GM19043 (cell line): Measurements from ENCODE around the gene IGHMBP2.
"Not testable (repeated sequence)": the region's sequence is repeated elsewhere in the genome, so short reads cannot be mapped to it uniquely, and the experiment has no call there.

Experiments
- ATAC-seq: cut with Tn5 transposase; IDR thresholded peaks from one replicate; pipeline ENCODE4 v1.9.1; 2021; ENCODE audit warnings: low read depth; ENCODE audit not compliant: unreplicated experiment

IGHMBP2 gene

DNA sequence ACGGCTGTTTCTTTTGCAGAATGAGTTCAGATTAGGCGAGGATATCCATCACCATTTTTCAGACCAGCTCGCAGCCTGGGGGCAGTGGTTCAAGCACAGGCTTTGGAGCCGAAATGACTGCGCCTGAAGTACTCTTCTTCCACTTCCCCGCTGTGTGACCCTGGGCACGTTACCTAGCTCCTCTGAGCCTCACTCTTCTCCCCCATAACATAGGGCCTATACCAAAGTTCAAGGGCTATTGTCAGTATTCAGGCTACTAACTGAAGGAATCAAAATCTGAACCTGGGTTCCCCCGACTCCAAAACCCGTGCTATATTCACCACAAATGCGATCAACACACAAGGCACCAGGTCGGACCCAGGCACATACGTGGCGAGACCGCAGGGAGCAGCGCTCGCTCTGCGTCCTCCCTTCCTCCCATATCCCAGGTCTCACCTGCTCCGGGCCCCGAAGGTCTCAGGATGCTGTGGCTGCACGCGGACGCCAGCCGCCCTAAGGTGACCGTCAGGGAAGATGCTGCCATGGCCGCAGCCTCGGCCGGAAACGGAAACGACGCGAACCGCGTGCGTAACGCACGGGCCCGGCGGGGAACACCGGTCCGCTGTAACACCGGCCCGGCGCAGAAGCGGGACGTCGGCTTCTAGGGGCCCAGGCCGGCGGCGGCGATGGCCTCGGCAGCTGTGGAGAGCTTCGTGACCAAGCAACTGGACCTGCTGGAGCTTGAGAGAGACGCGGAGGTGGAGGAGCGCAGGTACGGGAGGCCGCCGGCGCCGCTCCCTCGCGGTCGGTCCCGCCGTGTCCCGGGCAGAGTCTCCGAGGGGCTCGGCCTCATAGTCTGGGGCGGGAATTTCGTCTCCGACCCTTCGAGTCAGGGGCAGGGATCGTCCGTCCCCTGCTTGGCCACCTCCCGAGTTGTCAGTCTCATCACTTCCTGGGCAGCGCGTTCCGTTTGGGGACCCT lies at the start of gene IGHMBP2, which contains the start of gene MRPL21:
IGHMBP2 (plus strand) TSS at position 604 of the 960 bp plus-strand sequence; CDS start at position 666, 62 bp downstream.
MRPL21 (minus strand) TSS at position 545 of the 960 bp plus-strand sequence; CDS start at position 523, 22 bp downstream.
- ATAC-seq: peak; percentile 75

DNA sequence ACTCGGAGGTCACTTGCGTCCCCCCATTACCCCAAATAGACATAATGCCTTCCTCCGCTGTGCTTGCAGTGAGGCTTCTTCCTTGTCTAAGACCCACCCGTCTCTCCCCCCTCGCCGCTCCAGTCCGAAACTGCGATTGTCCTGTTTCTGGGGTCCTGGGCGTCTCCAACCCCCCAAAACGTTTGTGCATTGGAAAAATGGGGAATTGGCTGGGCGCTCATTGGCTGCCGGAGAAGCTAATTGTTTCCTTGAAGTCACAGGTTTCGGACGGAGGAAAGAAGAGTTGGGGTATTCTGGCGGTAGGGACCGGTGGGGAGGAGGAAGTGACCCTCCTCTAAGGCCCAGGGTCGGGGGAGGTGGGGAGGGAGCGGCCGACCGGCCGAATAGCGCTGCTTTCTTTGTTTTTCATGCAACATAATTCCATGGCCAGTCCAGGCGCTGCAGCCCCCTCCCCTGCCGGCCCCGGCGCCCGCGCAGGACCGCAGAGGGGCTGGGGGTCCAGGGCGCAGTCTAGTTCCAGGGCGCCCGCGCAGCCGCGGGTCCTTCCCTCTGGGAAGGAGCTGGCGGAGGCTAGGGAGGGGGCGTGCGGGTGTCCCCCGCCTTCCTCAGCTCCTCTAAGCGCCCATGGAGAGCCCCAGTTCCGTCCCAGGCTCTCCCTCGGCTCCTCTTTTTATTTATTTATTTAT lies 49.3 kb upstream of the IGHMBP2 start:
- no peak for ATAC-seq

DNA sequence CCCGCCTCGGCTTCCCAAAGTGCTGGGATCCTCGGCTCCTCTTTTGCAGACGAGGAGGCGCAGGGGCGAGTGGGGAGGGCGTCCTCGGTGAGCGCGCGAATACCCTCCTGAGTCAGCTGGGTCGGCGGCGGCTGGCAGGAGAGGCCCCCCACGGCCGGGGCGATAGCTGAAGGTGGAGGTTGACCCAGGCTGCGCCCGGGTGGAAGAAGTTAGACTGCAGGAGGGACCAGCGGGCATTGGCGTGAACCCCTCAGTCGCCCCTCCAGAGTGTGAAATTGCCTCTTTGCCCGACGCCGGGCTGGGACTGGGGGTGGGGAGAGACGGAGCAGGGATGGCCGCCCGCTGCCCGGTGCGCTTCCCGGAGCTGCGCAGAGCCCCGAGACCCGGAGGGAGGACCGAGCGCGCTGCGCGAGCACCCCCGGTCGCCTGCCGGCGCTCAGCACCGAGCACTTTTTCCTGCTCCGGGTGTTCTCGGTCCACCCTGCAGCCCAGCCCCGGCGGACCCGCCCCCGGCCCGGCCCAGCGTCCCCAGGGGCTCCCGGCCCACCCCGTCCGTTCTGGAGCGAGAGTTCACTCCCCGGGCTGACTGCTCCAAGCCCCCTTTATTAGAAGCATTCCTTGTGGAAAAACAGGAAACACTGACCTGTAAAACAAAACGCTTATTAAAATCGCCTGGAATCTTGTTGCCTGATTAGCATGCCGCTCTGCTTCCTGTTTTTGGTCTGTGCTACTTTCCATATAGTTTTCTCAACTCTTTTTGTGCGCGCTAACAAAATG lies 48.3 kb upstream of the IGHMBP2 start:
- ATAC-seq: no peak

DNA sequence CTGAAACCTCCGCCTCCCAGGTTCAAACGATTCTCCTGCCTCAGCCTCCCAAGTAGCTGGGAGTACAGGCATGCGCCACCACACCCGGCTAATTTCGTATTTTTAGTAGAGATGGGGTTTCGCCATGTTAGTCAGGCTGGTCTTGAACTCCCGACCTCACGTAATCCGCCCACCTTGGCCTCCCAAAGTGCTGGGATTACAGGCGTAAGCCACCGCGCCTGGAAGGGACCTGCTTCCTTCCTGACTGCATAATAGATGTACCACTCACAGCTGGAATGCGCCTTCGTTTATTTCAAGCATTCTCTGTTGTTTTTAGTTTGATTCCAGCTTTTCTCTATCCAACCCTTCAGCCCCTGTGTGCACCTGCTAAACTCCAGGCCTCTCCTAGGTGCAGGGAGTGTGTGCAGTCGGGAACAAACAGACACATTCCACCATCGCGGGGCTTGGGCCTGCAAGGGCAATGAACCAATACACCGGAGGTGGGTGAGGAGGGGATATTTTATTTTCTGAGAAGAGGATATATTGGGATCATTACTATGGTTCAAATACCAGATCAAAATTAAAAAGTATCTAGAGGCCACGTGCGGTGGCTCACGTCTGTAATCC lies 47.2 kb upstream of the IGHMBP2 start:
- ATAC-seq: not testable (repeated sequence)

DNA sequence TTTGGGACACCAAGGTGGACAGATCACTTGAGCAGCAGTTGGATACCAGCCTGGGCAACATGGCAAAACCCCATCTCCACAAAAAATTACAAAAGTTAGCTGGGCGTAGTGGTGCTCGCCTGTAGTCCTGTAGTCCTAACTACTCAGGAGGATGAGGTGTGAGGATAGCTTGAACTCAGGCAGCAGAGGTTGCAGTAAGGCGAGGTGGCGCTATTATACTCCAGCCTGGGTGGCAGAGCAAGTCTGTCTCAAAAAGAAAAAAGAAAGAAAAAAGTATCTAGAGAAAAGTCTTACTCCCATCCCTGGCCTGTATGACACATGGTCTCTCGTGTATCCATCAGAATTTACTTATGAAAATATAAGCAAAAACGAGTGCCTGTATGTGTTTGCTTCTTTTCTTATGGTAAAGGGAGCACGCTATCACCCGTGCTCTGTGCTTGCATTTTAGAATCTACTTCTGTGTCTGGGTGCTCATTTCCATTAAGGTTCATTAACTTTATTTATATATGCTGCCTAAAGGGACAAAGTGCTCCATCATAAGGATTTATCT lies 46.6 kb upstream of the IGHMBP2 start:
- no peak for ATAC-seq

DNA sequence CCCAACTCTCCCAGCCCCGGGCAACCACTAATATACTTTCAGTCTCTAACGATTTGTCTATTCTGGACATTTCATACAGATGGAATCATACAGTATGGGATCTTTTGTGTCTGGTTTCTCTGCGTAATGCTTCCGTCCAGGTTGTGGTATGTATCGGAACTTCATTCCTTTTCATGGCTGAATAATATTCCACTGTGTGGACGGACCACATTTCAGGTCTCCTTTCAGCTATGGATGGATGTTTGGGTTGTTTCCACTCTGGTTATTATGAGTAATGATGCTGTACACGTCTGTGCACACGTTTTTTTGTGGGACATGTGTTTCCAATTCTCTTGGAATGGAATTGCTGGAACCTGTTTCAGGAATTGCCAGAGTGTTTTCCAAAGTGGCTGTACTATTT lies 44.6 kb upstream of the IGHMBP2 start:
- ATAC-seq: no peak

DNA sequence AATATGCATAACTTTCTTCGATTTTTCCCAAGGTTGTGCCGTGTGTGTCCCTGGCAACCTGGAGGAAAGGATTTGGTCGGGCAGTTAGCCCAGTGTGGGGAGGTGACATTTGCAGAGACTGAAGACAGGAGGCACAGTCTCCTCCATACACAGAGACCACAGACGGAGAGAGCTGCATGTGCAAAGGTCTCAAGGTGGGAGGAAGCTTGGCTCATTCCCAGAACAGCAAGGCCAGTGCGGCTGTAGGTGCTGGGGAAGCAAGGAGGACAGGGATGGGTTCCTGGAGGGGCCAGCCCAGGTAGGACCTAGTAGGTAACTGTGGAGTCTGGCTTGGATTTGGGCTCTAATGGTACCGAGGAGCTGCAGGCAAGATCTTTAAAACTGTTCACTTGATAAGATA lies 41.3 kb upstream of the IGHMBP2 start:
- ATAC-seq: no peak

DNA sequence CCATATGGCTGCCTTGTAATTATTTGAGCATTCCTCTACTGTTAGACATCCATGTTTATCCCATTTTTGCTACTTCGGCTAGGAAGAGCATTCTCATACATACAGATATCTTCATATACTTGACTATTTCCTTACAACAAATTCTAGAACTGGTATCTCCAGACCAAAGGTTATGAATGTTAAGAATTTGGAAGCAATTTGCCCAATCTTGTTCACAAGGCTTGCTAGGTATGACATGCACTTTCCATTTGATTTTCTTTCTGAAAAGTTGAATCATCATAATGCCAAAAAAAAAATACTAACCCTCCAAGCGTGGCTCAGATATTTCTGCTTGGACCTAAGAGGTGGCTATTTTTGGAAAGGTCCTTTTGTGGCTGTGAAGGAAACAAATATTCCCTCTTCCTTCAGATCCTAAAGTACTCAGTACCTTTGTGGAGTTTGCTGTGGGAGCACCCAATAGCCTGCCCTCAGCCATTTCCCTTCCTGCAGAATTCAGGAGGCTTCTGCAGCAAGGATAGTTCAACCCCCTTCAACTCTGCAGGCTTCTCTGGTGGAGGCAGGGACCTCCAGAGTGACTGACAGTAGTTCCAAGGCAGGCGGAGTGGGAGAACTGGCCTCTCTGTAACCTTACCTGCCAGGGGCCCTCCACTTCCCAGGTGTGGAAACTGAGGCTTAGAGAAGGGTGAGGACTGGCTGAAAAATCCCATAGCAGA lies 40.0 kb upstream of the IGHMBP2 start:
- no peak for ATAC-seq

DNA sequence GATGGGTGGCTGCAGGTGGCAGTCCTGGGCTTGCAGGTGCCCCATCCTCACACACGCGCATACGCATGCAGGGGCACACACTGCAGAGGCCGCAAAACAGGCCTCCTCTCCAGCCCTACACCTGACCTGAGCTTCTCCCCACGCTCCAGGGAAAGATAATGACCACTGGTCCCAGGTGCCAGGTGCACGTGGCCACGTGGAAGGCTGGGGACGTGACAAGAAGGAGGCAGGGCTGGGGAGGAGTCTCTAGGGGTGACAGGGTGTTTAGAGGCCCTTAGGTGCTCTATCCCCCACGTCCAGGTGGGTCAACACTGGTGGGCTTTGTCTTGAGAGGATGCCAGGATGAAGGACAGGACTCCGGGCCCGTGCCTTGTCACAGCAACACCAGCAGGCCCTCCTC lies 38.5 kb upstream of the IGHMBP2 start:
- ATAC-seq: no peak

DNA sequence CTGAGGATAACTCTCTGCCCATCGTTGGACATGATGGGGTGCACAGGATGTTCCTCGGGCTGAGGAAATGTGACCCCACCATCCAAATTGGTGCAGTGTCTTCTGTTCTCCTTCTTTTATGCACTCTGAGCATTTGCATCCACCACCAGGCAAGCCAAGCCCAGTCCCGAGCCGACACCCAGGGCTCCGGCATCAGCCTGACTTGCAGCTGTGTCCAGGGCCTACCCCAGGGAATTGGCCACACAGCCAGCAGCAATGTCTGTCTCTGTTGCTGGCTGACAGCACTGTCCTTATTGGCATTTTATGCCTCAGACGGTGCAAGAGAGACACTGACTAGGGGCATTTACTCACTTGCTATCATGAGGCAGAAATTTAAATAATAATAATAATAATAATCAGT lies 36.6 kb upstream of the IGHMBP2 start:
- ATAC-seq: no peak

DNA sequence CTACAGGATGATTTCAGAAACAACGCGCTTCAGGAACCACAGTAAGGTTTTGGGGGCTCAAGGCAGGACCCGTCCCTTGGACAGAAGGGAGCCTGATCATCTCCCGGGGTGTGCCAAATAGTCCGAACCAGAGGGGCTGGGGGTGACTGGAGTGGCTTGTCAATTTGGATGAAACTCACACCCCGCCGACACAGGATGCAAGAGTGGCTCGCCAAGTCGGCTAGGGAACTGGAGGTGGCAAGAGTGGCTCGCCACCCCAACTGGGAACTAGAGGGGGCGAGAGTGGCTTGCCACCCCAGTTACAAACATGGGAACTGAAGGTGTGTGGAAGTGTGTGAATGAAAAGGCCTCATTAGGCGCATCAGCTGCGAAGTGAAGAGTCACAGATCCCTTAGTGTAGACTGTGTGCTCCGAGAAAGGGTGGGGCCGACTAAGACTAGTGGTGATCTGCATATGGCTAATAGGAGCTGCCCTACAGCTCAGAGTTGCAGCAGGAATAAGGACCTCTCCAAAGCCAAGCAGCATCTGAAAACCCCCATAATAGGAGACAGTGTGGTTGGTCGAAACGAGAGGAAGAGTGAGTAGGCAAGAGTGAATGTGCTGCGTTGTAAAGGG lies 35.4 kb upstream of the IGHMBP2 start:
- ATAC-seq: no peak

DNA sequence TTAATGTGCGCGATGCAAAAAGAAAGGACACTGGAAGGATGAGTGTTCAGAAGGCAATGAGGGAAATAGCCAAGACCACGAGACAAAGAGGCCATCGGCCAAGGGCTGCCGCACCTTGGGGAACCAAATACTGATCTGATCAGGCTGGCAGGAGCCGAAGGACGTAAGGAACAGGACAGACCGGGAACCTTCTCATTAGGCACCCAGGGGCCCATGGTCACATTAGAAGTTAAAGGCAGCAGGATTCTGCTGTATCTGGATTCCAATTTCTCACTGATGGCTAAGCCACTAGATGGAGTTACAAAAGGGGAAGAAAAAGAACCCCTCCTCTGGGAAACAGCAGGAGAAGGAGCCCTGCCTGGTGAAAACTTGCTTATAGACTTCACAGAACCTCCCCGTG lies 33.2 kb upstream of the IGHMBP2 start:
- ATAC-seq: no peak

DNA sequence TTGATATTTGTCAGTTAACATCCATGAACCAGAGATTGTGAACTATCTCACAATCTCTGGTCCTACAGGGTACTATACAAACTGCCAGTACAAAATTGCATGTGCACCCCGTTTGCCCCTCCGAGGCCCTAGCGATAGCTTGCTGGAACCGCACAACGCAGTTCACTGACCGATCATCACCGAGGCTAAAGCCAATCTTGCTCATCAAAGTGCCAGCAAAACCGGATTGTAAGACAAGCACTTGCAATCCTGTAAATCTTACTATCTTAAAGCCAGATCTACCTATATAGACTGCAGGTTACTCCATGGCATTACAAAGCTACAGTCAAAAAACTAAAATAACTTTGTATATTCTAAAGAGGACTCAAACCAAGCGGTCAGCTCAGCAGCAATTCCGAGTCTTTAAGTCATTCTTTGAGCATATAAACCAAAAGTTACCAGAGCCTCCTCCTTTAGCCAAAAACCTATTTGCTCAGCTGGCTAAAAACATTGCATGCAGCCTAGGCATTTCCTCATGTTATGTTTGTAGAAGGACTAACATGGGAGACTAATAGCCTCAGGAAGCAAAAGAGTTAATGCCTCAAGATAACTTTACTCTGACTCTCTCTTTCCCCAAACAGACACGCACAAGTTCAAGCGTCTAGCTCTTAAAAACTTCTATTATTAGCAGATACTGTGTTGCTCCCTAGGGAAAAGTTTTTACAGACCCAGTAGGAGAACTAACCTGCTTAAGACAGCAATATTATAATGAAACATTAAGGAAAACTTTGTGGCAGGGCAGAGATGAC lies 31.3 kb upstream of the IGHMBP2 start:
- no peak for ATAC-seq

DNA sequence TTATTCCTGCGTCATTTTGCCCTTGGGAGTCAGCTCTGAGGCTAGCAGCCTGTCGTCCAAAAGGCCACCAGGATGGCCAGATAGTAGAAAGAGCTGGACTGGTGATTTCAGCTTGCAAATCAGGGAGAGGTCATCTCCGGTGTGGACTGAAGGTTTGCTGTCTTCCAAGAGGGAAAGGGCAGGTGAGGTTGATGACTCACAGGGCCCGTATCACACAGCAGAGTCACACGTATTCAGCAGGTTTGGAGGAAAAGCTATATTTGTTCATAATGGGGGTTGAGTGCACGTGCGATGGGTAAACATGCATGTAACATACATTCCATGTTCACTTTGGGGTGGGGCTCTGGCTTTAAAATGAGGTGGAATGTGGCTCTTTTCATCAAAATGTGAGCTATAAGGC lies 25.7 kb upstream of the IGHMBP2 start:
- ATAC-seq: no peak

DNA sequence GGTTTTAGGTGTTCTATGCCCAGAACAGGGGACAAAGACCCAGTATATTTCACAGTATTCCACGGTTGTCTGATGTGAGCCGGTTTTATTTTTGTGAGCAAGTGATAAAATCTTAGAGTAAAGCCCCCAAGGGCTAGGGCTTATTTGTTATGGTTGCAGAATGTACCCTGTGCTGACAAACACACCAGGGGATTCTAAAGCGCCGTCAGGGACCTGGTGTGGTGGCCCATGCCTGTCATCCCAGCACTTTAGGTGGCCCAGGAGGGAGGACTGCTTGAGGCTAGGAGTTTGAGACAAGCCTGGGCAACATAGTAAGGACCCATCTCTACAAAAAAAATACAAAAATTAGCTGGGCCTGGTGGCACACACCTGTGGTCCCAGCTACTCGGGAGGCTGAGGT lies 22.8 kb upstream of the IGHMBP2 start:
- ATAC-seq: no peak

DNA sequence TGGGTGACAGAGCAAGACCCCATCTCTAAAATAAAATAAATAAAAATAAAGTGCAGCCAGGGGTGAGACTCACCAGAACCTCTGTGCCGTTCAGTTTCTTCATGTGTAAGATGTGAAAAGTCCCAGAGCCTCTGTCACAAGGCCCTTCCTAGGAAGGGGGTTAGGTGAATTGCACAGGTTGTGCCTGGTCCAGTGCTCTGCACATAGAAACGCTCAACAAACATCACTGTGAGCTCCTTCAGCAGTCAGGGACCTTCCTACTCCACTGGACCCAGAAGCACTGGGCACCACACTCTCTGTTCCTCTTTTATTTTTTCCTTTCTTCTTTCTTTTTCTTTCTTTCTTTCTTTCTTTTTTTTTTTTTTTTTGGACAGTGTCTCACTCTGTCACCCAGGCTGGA lies 22.4 kb upstream of the IGHMBP2 start:
- no peak for ATAC-seq

DNA sequence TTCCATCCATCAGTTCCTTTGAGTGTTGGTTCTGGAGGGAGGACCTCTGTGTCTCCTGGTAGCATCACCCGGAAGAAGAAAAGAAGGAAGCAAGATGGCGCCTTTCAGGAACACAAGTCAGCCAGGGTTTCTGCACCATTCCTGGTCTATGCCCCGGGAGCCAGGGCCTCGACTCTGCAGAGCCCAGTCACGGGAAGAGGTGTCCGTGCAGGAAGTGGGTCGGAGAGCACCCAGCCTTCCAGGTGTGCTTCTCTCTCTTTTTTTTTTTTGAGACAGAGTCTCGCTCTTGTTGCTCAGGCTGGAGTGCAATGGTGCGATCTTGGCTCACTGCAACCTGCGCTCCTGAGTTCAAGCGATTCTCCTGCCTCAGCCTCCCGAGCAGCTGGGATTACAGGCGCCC lies 21.3 kb upstream of the IGHMBP2 start:
- ATAC-seq: no peak

DNA sequence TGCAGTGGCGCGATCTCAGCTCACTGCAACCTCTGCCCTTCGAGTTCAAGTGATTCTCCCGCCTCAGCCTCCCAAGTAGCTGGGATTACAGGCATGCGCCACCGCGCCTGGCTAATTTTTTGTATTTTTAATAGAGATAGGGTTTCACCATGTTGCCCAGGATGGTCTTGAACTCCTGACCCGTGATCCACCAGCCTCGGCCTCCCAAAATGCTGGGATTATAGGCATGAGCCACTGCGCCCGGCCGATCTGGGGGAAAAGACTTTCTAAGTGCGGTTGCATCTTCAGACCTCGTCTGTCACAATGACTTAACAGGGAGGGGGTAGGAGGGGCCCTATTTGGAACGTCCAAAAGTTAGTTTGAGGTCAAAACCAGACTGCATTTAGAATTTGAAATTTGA lies 18.9 kb upstream of the IGHMBP2 start:
- not testable (repeated sequence) for ATAC-seq
